Measurements from ENCODE around the gene SYNPR.

SYNPR gene

DNA sequence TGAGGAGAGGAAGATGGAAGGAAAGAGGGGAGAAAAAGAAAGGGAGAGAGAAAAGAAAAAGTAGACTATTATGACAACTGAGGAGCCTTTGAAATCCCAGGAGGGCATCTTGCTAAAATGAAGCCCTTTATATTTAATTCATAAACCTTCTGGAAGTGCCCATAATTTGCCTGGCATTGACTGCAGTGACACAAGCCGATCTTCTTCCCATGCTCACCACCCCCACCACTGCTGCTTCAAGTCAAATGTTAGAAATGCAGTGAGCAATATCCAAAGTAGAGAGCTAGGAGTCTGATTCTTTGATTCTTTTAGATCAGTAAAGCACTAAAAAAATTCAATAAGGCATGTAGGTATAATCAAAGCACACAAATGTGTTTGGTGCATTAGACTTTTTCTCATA is 235.7 kb downstream of the SYNPR start:
- Histone ChIP-seq H3K9me2 (replicated peaks; ENCODE audit: control insufficient read depth, low read length) (no peaks in the 10 kb centered on the region), H3K4me2 (ENCODE audit: low read length) (no peak overlapping the region), H3K79me2 (ENCODE audit: control insufficient read depth, low read length) (no peaks in the 10 kb centered on the region), H3F3A (ENCODE audit: control insufficient read depth, insufficient read depth) (no peaks in the 10 kb centered on the region), H3K27me3 (ENCODE audit: control insufficient read depth, low read length) (no peaks in the 10 kb centered on the region), H3K36me3 (ENCODE audit: control insufficient read depth, low read length) (no peaks in the 10 kb centered on the region), H3K4me3 (ENCODE audit: low read length) (no peak overlapping the region), H4K20me1 (ENCODE audit: control insufficient read depth, insufficient read depth, low read depth, low read length) (no peaks in the 10 kb centered on the region), H3K4me1 (ENCODE audit: control insufficient read depth, low read length) (no peaks in the 10 kb centered on the region), H3K27ac (ENCODE audit: low read depth, low read length) (no peak overlapping the region), H3K9me3 (ENCODE audit: control insufficient read depth, insufficient read depth, low read length) (no peaks in the 10 kb centered on the region)
- TF ChIP-seq CTCF (IDR thresholded peaks at IDR 0.05; ENCODE audit: low read depth, low read length, poor library complexity, severe bottlenecking): no peak
- TF ChIP-seq EZH2phosphoT487 (IDR thresholded peaks at IDR 0.05; ENCODE audit: borderline replicate concordance, low read length): no peak

DNA sequence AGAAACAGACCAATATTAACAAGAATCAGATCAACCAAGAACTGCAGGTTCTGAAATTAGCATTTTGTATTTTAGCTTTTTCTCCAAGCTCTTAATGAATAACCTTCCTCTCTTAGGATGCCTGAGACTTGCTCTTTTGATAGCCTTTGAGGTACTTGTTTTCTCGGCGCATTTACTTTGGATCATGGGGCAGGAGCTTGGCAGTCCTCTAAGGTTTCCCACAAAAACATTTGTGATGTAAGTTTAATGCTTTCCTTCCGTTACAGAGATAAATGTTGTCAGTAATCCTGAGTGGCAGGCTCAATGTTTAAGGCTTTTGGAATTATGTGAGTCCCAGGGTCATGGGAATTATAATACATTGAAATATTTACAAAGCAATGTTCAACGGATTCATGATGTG is 236.6 kb downstream of the SYNPR start:
- Histone ChIP-seq H3F3A (ENCODE audit: control insufficient read depth, insufficient read depth) (no peaks in the 10 kb centered on the region), H3K9me3 (ENCODE audit: control insufficient read depth, insufficient read depth, low read length) (no peaks in the 10 kb centered on the region), H3K4me3 (ENCODE audit: low read length) (no peak overlapping the region), H3K4me1 (ENCODE audit: control insufficient read depth, low read length) (no peaks in the 10 kb centered on the region), H4K20me1 (ENCODE audit: control insufficient read depth, insufficient read depth, low read depth, low read length) (no peaks in the 10 kb centered on the region), H3K27ac (ENCODE audit: low read depth, low read length) (no peak overlapping the region), H3K79me2 (ENCODE audit: control insufficient read depth, low read length) (no peaks in the 10 kb centered on the region), H3K27me3 (ENCODE audit: control insufficient read depth, low read length) (no peaks in the 10 kb centered on the region), H3K4me2 (ENCODE audit: low read length) (no peak overlapping the region), H3K36me3 (ENCODE audit: control insufficient read depth, low read length) (no peaks in the 10 kb centered on the region), H3K9me2 (replicated peaks; ENCODE audit: control insufficient read depth, low read length) (no peaks in the 10 kb centered on the region)
- TF ChIP-seq EZH2phosphoT487 (IDR thresholded peaks at IDR 0.05; ENCODE audit: borderline replicate concordance, low read length) (no peak), CTCF (IDR thresholded peaks at IDR 0.05; ENCODE audit: low read depth, low read length, poor library complexity, severe bottlenecking) (no peak)

GRCh38 chr3:63519426-63519825 is 241.3 kb downstream of the SYNPR start:
- H3K4me3 ChIP-seq (ENCODE audit: low read length): no peak overlapping the region
- no peak overlapping the region for H3K27ac ChIP-seq (ENCODE audit: low read depth, low read length)
- H3K36me3 ChIP-seq (ENCODE audit: control insufficient read depth, low read length): no peaks in the 10 kb centered on the region
- H3K4me1 ChIP-seq (ENCODE audit: control insufficient read depth, low read length): no peaks in the 10 kb centered on the region
- TF ChIP-seq EZH2phosphoT487 (IDR thresholded peaks at IDR 0.05; ENCODE audit: borderline replicate concordance, low read length) (no peak), CTCF (IDR thresholded peaks at IDR 0.05; ENCODE audit: low read depth, low read length, poor library complexity, severe bottlenecking) (no peak)
- H3K79me2 ChIP-seq (ENCODE audit: control insufficient read depth, low read length): no peaks in the 10 kb centered on the region
- H3K4me2 ChIP-seq (ENCODE audit: low read length): no peak overlapping the region
- H3K27me3 ChIP-seq (ENCODE audit: control insufficient read depth, low read length): no peaks in the 10 kb centered on the region; the same call in 1 of the 2 replicates
- no peaks in the 10 kb centered on the region for H3K9me3 ChIP-seq (ENCODE audit: control insufficient read depth, insufficient read depth, low read length)
- H3F3A ChIP-seq (ENCODE audit: control insufficient read depth, insufficient read depth): no peaks in the 10 kb centered on the region
- H4K20me1 ChIP-seq (ENCODE audit: control insufficient read depth, insufficient read depth, low read depth, low read length): no peaks in the 10 kb centered on the region
- no peaks in the 10 kb centered on the region for H3K9me2 ChIP-seq (replicated peaks; ENCODE audit: control insufficient read depth, low read length)

GRCh38 chr3:63521657-63522056 is 243.5 kb downstream of the SYNPR start:
- H3K79me2 ChIP-seq (ENCODE audit: control insufficient read depth, low read length): no peaks in the 10 kb centered on the region
- H3K4me2 ChIP-seq (ENCODE audit: low read length): no peak overlapping the region
- H3K9me3 ChIP-seq (ENCODE audit: control insufficient read depth, insufficient read depth, low read length): no peaks in the 10 kb centered on the region
- no peaks in the 10 kb centered on the region; the same call in 1 of the 2 replicates for H3K27me3 ChIP-seq (ENCODE audit: control insufficient read depth, low read length)
- H3K36me3 ChIP-seq (ENCODE audit: control insufficient read depth, low read length): no peaks in the 10 kb centered on the region
- no peak overlapping the region for H3K4me3 ChIP-seq (ENCODE audit: low read length)
- no peaks in the 10 kb centered on the region for H4K20me1 ChIP-seq (ENCODE audit: control insufficient read depth, insufficient read depth, low read depth, low read length)
- no peaks in the 10 kb centered on the region for H3K9me2 ChIP-seq (replicated peaks; ENCODE audit: control insufficient read depth, low read length)
- H3K27ac ChIP-seq (ENCODE audit: low read depth, low read length): no peak overlapping the region
- no peak for TF ChIP-seq CTCF (IDR thresholded peaks at IDR 0.05; ENCODE audit: low read depth, low read length, poor library complexity, severe bottlenecking)
- TF ChIP-seq EZH2phosphoT487 (IDR thresholded peaks at IDR 0.05; ENCODE audit: borderline replicate concordance, low read length): no peak
- H3K4me1 ChIP-seq (ENCODE audit: control insufficient read depth, low read length): no peaks in the 10 kb centered on the region
- no peaks in the 10 kb centered on the region for H3F3A ChIP-seq (ENCODE audit: control insufficient read depth, insufficient read depth)
